Trophoblast cell (in vitro differentiated cells and primary cell): ENCODE results near the gene ADK.

ENCODE experiments used
- DNase-seq, 2 donors: peaks; one replicate each; pipeline ENCODE4 v3.0.0-alpha.2; 2016
- H2AFZ ChIP-seq: 2 replicates; pipeline ENCODE4 v1.6.1; 2013; ENCODE audit warnings: low read length, moderate library complexity, mild to moderate bottlenecking; ENCODE audit not compliant: insufficient read depth, poor library complexity
- H2AK5ac ChIP-seq: 2 replicates; pipeline ENCODE4 v1.6.1; 2013; ENCODE audit warnings: mild to moderate bottlenecking, low read length
- H2BK120ac ChIP-seq: 2 replicates; pipeline ENCODE4 v1.6.1; 2013; ENCODE audit warnings: low read length, mild to moderate bottlenecking, moderate library complexity; ENCODE audit not compliant: insufficient read depth, poor library complexity
- H2BK12ac ChIP-seq: 2 replicates; pipeline ENCODE4 v1.6.1; 2013; ENCODE audit warnings: mild to moderate bottlenecking, low read length, moderate library complexity
- H2BK5ac ChIP-seq: 2 replicates; pipeline ENCODE4 v1.6.1; 2013; ENCODE audit warnings: low read length, low read depth, moderate library complexity, mild to moderate bottlenecking; ENCODE audit not compliant: poor library complexity
- H3K14ac ChIP-seq: 2 replicates; pipeline ENCODE4 v1.6.1; 2013; ENCODE audit warnings: mild to moderate bottlenecking, low read length
- H3K18ac ChIP-seq: 2 replicates; pipeline ENCODE4 v1.6.1; 2013; ENCODE audit warnings: mild to moderate bottlenecking, low read length
- H3K23ac ChIP-seq: 2 replicates; pipeline ENCODE4 v1.6.1; 2013; ENCODE audit warnings: low read length
- H3K27ac ChIP-seq: 2 replicates; pipeline ENCODE4 v1.5.1; 2013; ENCODE audit warnings: low read depth, mild to moderate bottlenecking, inconsistent platforms, low read length, moderate library complexity
- H3K27me3 ChIP-seq: 2 replicates; pipeline ENCODE4 v1.6.1; 2013; ENCODE audit warnings: inconsistent platforms, mild to moderate bottlenecking, low read length, moderate library complexity; ENCODE audit not compliant: insufficient read depth
- H3K36me3 ChIP-seq, 2 experiments: 1 replicate in 1 of 2; 2 replicates in 1 of 2; pipeline ENCODE4 v1.6.1; 2013; ENCODE audit warnings: low read length in 2 of 2, mild to moderate bottlenecking in 2 of 2, moderate library complexity in 1 of 2; ENCODE audit not compliant: insufficient read depth in 2 of 2, control insufficient read depth in 1 of 2
- H3K4ac ChIP-seq: 2 replicates; pipeline ENCODE4 v1.6.1; 2013; ENCODE audit warnings: low read depth, mild to moderate bottlenecking, low read length, moderate library complexity
- H3K4me1 ChIP-seq, 2 experiments: 1 replicate in 1 of 2; 2 replicates in 1 of 2; pipeline ENCODE4 v1.6.1; 2013; ENCODE audit warnings: low read length in 2 of 2, mild to moderate bottlenecking in 2 of 2, moderate library complexity in 1 of 2; ENCODE audit not compliant: insufficient read depth in 2 of 2, control insufficient read depth in 1 of 2
- H3K4me2 ChIP-seq: 2 replicates; pipeline ENCODE4 v1.6.1; 2013; ENCODE audit warnings: inconsistent platforms, mild to moderate bottlenecking, low read length, moderate library complexity
- H3K4me3 ChIP-seq: 2 replicates; pipeline ENCODE4 v1.5.1; 2013; ENCODE audit warnings: mild to moderate bottlenecking, low read depth, low read length, inconsistent platforms
- H3K79me1 ChIP-seq: one replicate; pipeline ENCODE4 v1.6.1; 2013; ENCODE audit warnings: low read length
- H3K79me2 ChIP-seq: 2 replicates; pipeline ENCODE4 v1.6.1; 2013; ENCODE audit warnings: low read length, mild to moderate bottlenecking; ENCODE audit not compliant: control insufficient read depth, insufficient read depth, poor library complexity
- H3K9ac ChIP-seq: 2 replicates; pipeline ENCODE4 v1.6.1; 2013; ENCODE audit warnings: mild to moderate bottlenecking, low read length
- H3K9me3 ChIP-seq: 2 replicates; pipeline ENCODE4 v1.6.1; 2013; ENCODE audit warnings: low read depth, mild to moderate bottlenecking, control low read depth, inconsistent platforms, low read length; ENCODE audit not compliant: insufficient read depth
- H4K12ac ChIP-seq: 2 replicates; pipeline ENCODE4 v1.6.1; 2013; ENCODE audit warnings: low read depth, mild to moderate bottlenecking, low read length, moderate library complexity
- H4K8ac ChIP-seq: 2 replicates; pipeline ENCODE4 v1.6.1; 2013; ENCODE audit warnings: low read depth, mild to moderate bottlenecking, low read length, moderate library complexity
- H4K91ac ChIP-seq: one replicate; pipeline ENCODE4 v1.6.1; 2013; ENCODE audit warnings: low read depth, mild to moderate bottlenecking, low read length, moderate library complexity
- WGBS: extraction: QIAGEN DNeasy Blood & Tissue Kit; methylation state at CpG from one replicate; pipeline ENCODE4 v1.1.7; 2013; ENCODE audit warnings: missing lambda C conversion rate; ENCODE audit not compliant: insufficient read length, insufficient coverage; ENCODE audit errors: extremely low coverage; 5-methylcytosine and 5-hydroxymethylcytosine counted together

Gene ADK

GRCh38 chr10:74189999-74190421, 39.0 kb downstream of the ADK start:
- Histone ChIP-seq H2BK120ac (no peak overlapping the region), H3K27me3 (no peaks in the 10 kb centered on the region), H3K4me3 (no peak overlapping the region), H3K36me3 (peaks cover 0 to 2% of the 10 kb centered on the region in 2 experiments), H3K18ac (no peak overlapping the region), H3K4ac (no peak overlapping the region), H2BK5ac (peak overlapping the region; percentile 29), H3K79me2 (peaks cover 3% of the 10 kb centered on the region), H3K79me1 (peaks cover 1% of the 10 kb centered on the region), H3K23ac (no peak overlapping the region), H4K91ac (no peak overlapping the region), H3K4me2 (peak overlapping the region; percentile 28), H2AFZ (no peak overlapping the region), H3K9me3 (no peaks in the 10 kb centered on the region), H2BK12ac (no peak overlapping the region), H3K4me1 (peaks cover 3 to 4% of the 10 kb centered on the region in 2 experiments), H4K8ac (no peak overlapping the region), H3K14ac (no peak overlapping the region), H2AK5ac (no peak overlapping the region), H4K12ac (no peak overlapping the region), H3K9ac (no peak overlapping the region), H3K27ac (peak overlapping the region; percentile 73)
- DNase-seq: peak; percentile 74 to 98
- no CpG with 5 or more reads among the region's 3 CpGs for WGBS

- H2AFZ ChIP-seq: no peak overlapping the region
- peak overlapping the region; percentile 28 for H3K4me2 ChIP-seq
- H4K12ac ChIP-seq: no peak overlapping the region
- peaks cover 0 to 2% of the 10 kb centered on the region in 2 experiments for H3K36me3 ChIP-seq
- H3K9ac ChIP-seq: no peak overlapping the region
- H3K27ac ChIP-seq: peak overlapping the region; percentile 73
- H3K18ac ChIP-seq: no peak overlapping the region
- no peak overlapping the region for H3K14ac ChIP-seq
- H3K79me2 ChIP-seq: peaks cover 3% of the 10 kb centered on the region
- H2BK120ac ChIP-seq: no peak overlapping the region
- no peak overlapping the region for H3K4ac ChIP-seq
- no peak overlapping the region for H4K8ac ChIP-seq
- H3K4me1 ChIP-seq: peaks cover 3 to 4% of the 10 kb centered on the region in 2 experiments
- no peak overlapping the region for H2BK12ac ChIP-seq
- no peak overlapping the region for H2AK5ac ChIP-seq
- peak overlapping the region; percentile 39 for H2BK5ac ChIP-seq
- no peak overlapping the region for H3K4me3 ChIP-seq
- H3K23ac ChIP-seq: no peak overlapping the region
- no peak overlapping the region for H4K91ac ChIP-seq
- H3K27me3 ChIP-seq: no peaks in the 10 kb centered on the region
- H3K79me1 ChIP-seq: peaks cover 1% of the 10 kb centered on the region
- DNase-seq: no peak
- H3K9me3 ChIP-seq: no peaks in the 10 kb centered on the region
Observed at GRCh38 chr10:74190494-74190893, 39.5 kb downstream of the ADK start.

GRCh38 chr10:74194545-74194944, 43.5 kb downstream of the ADK start:
- no peak overlapping the region for H3K4me2 ChIP-seq
- DNase-seq: no peak
- H3K27ac ChIP-seq: no peak overlapping the region
- H2AK5ac ChIP-seq: no peak overlapping the region
- H2BK5ac ChIP-seq: no peak overlapping the region
- H2AFZ ChIP-seq: no peak overlapping the region
- H3K79me2 ChIP-seq: peaks cover 1% of the 10 kb centered on the region
- peaks cover under 1% of the 10 kb centered on the region for H3K79me1 ChIP-seq
- H3K14ac ChIP-seq: no peak overlapping the region
- H3K18ac ChIP-seq: no peak overlapping the region
- WGBS: no CpG with 5 or more reads among the region's 3 CpGs
- no peak overlapping the region for H3K4ac ChIP-seq
- no peak overlapping the region for H2BK120ac ChIP-seq
- no peaks in the 10 kb centered on the region for H3K27me3 ChIP-seq
- H3K23ac ChIP-seq: no peak overlapping the region
- H2BK12ac ChIP-seq: no peak overlapping the region
- no peak overlapping the region for H3K9ac ChIP-seq
- H3K9me3 ChIP-seq: no peaks in the 10 kb centered on the region
- no peak overlapping the region for H3K4me3 ChIP-seq
- H4K91ac ChIP-seq: no peak overlapping the region
- no peak overlapping the region for H4K8ac ChIP-seq
- peaks cover 3 to 6% of the 10 kb centered on the region in 2 experiments for H3K4me1 ChIP-seq
- peaks cover 0 to 2% of the 10 kb centered on the region in 2 experiments for H3K36me3 ChIP-seq
- H4K12ac ChIP-seq: no peak overlapping the region

GRCh38 chr10:74194999-74195398, 44.0 kb downstream of the ADK start:
- Histone ChIP-seq H2AK5ac (no peak overlapping the region), H2BK5ac (no peak overlapping the region), H3K4me2 (no peak overlapping the region), H4K91ac (no peak overlapping the region), H2BK120ac (no peak overlapping the region), H3K9ac (no peak overlapping the region), H3K9me3 (no peaks in the 10 kb centered on the region), H2BK12ac (no peak overlapping the region), H3K23ac (no peak overlapping the region), H3K79me1 (no peaks in the 10 kb centered on the region), H3K27ac (no peak overlapping the region), H2AFZ (no peak overlapping the region), H3K18ac (no peak overlapping the region), H3K4me3 (no peak overlapping the region), H3K4me1 (peaks cover 3 to 6% of the 10 kb centered on the region in 2 experiments), H3K14ac (no peak overlapping the region), H3K36me3 (peaks cover 0 to 2% of the 10 kb centered on the region in 2 experiments), H4K12ac (no peak overlapping the region), H3K27me3 (no peaks in the 10 kb centered on the region), H3K79me2 (peaks cover 1% of the 10 kb centered on the region), H3K4ac (no peak overlapping the region), H4K8ac (no peak overlapping the region)
- WGBS: no CpG with 5 or more reads among the region's 3 CpGs
- DNase-seq: no peak
